Measurements from ENCODE around the gene SORL1. TPM values are rescaled to one million over a fixed set of nuclear protein-coding genes. Genes with fewer than 3 reads are reported as not detected.

Gene SORL1
- total RNA-seq, 1 donor from 2014 or later: 11.1 TPM

- no peaks in the 10 kb centered on the region for H3K36me3 Mint-ChIP-seq (ENCODE audit: unreplicated experiment)
Observed at GRCh38 chr11:121626507-121626875, 174.4 kb downstream of the SORL1 start.

GRCh38 chr11:121626980-121627379 is 174.9 kb downstream of the SORL1 start:
- Mint-ChIP-seq H3K27ac (ENCODE audit: unreplicated experiment) (no peak overlapping the region), H3K4me1 (ENCODE audit: low read depth, unreplicated experiment) (no peaks in the 10 kb centered on the region), H3K9me3 (ENCODE audit: unreplicated experiment) (peaks cover 2% of the 10 kb centered on the region), H3K36me3 (ENCODE audit: unreplicated experiment) (no peaks in the 10 kb centered on the region), H3K4me3 (ENCODE audit: unreplicated experiment) (no peak overlapping the region), H3K27me3 (ENCODE audit: unreplicated experiment) (peaks cover 1% of the 10 kb centered on the region)
- TF ChIP-seq, protein P1, sequence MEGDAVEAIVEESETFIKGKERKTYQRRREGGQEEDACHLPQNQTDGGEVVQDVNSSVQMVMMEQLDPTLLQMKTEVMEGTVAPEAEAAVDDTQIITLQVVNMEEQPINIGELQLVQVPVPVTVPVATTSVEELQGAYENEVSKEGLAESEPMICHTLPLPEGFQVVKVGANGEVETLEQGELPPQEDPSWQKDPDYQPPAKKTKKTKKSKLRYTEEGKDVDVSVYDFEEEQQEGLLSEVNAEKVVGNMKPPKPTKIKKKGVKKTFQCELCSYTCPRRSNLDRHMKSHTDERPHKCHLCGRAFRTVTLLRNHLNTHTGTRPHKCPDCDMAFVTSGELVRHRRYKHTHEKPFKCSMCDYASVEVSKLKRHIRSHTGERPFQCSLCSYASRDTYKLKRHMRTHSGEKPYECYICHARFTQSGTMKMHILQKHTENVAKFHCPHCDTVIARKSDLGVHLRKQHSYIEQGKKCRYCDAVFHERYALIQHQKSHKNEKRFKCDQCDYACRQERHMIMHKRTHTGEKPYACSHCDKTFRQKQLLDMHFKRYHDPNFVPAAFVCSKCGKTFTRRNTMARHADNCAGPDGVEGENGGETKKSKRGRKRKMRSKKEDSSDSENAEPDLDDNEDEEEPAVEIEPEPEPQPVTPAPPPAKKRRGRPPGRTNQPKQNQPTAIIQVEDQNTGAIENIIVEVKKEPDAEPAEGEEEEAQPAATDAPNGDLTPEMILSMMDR (IDR thresholded peaks at IDR 0.05; ENCODE audit: partially characterized antibody, unreplicated experiment): no peak
- DNase-seq: no peak

More at GRCh38 chr11:121626507-121626875, 174.4 kb downstream of the SORL1 start:
- Mint-ChIP-seq H3K4me3 (ENCODE audit: unreplicated experiment) (no peak overlapping the region), H3K9me3 (ENCODE audit: unreplicated experiment) (peaks cover 2% of the 10 kb centered on the region), H3K4me1 (ENCODE audit: low read depth, unreplicated experiment) (no peaks in the 10 kb centered on the region), H3K27me3 (ENCODE audit: unreplicated experiment) (peaks cover 1% of the 10 kb centered on the region), H3K27ac (ENCODE audit: unreplicated experiment) (no peak overlapping the region)
- TF ChIP-seq, protein P1 (IDR thresholded peaks at IDR 0.05; ENCODE audit: partially characterized antibody, unreplicated experiment): no peak
- no peak for DNase-seq

- DNase-seq: no peak
- TF ChIP-seq, protein P1 (IDR thresholded peaks at IDR 0.05; ENCODE audit: partially characterized antibody, unreplicated experiment): no peak
- H3K4me1 Mint-ChIP-seq (ENCODE audit: low read depth, unreplicated experiment): no peaks in the 10 kb centered on the region
- peaks cover 2% of the 10 kb centered on the region for H3K9me3 Mint-ChIP-seq (ENCODE audit: unreplicated experiment)
- no peaks in the 10 kb centered on the region for H3K27me3 Mint-ChIP-seq (ENCODE audit: unreplicated experiment)
- no peak overlapping the region for H3K4me3 Mint-ChIP-seq (ENCODE audit: unreplicated experiment)
- H3K27ac Mint-ChIP-seq (ENCODE audit: unreplicated experiment): no peak overlapping the region
- H3K36me3 Mint-ChIP-seq (ENCODE audit: unreplicated experiment): no peaks in the 10 kb centered on the region
Observed at GRCh38 chr11:121630041-121630440, 177.9 kb downstream of the SORL1 start.

DNA sequence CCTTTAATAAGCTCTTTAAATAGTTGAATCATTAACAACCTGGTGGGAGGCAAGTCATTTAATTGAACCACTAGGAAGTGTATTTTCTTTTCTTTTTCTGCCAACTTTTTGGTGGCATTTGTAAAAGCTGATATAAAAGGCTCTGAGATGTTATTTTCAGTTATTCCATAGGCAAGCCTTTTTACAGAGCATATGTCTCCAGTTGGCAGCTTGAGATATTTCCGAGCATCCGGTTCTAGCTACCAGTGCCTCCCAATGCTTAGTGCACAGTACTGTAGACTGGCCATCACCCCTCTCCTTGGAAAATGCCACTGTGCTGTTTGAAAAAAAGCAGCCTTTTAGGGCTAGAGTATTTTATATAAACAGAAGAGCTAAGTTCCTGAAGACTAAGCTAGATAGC is 179.3 kb downstream of the SORL1 start:
- DNase-seq: no peak
- no peaks in the 10 kb centered on the region for H3K36me3 Mint-ChIP-seq (ENCODE audit: unreplicated experiment)
- no peak overlapping the region for H3K27ac Mint-ChIP-seq (ENCODE audit: unreplicated experiment)
- no peaks in the 10 kb centered on the region for H3K9me3 Mint-ChIP-seq (ENCODE audit: unreplicated experiment)
- H3K4me3 Mint-ChIP-seq (ENCODE audit: unreplicated experiment): no peak overlapping the region
- H3K27me3 Mint-ChIP-seq (ENCODE audit: unreplicated experiment): no peaks in the 10 kb centered on the region
- no peaks in the 10 kb centered on the region for H3K4me1 Mint-ChIP-seq (ENCODE audit: low read depth, unreplicated experiment)
- TF ChIP-seq, protein P1 (IDR thresholded peaks at IDR 0.05; ENCODE audit: partially characterized antibody, unreplicated experiment): no peak

- Mint-ChIP-seq H3K36me3 (ENCODE audit: unreplicated experiment) (no peaks in the 10 kb centered on the region), H3K27me3 (ENCODE audit: unreplicated experiment) (peaks cover 2% of the 10 kb centered on the region), H3K27ac (ENCODE audit: unreplicated experiment) (no peak overlapping the region), H3K9me3 (ENCODE audit: unreplicated experiment) (no peaks in the 10 kb centered on the region), H3K4me3 (ENCODE audit: unreplicated experiment) (no peak overlapping the region), H3K4me1 (ENCODE audit: low read depth, unreplicated experiment) (no peaks in the 10 kb centered on the region)
- TF ChIP-seq, protein P1 (IDR thresholded peaks at IDR 0.05; ENCODE audit: partially characterized antibody, unreplicated experiment): no peak
- no peak for DNase-seq
Observed at GRCh38 chr11:121634273-121634672, 182.2 kb downstream of the SORL1 start.

Data from glutamatergic neuron (in vitro differentiated cells).